ENCODE data around the gene POU2F1.

DNA sequence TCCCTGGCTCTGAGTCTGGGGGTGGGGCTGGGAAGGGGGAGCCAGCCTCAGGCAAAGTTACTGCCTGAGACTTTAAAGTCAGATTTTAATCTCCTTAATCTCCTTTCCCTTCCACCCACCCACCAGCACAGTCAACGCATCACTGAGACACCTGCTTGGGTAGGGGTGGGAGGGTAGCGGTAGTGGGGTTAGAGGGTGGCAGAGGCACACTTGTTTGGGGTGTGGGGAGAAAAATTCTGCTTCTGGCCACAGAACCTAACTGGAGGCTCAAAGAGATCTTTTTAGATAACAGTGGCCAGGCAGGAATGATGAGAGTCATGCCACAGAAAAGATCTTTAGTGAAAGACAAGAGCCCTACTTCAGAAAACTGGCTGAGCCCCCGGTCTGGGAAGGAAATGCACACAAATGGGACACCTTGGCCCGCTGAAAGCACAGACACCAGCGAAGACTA lies 253.5 kb downstream of the POU2F1 start:
- no peak for TF ChIP-seq POLR2AphosphoS5 (IDR thresholded peaks at IDR 0.05)
- TF ChIP-seq, protein P1, sequence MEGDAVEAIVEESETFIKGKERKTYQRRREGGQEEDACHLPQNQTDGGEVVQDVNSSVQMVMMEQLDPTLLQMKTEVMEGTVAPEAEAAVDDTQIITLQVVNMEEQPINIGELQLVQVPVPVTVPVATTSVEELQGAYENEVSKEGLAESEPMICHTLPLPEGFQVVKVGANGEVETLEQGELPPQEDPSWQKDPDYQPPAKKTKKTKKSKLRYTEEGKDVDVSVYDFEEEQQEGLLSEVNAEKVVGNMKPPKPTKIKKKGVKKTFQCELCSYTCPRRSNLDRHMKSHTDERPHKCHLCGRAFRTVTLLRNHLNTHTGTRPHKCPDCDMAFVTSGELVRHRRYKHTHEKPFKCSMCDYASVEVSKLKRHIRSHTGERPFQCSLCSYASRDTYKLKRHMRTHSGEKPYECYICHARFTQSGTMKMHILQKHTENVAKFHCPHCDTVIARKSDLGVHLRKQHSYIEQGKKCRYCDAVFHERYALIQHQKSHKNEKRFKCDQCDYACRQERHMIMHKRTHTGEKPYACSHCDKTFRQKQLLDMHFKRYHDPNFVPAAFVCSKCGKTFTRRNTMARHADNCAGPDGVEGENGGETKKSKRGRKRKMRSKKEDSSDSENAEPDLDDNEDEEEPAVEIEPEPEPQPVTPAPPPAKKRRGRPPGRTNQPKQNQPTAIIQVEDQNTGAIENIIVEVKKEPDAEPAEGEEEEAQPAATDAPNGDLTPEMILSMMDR (IDR thresholded peaks at IDR 0.05): no peak

Measured in stomach (tissue), 4 donors.